ENCODE results near the gene CNN1. TPM values are rescaled to one million over a fixed set of nuclear protein-coding genes. Genes with fewer than 3 reads are reported as not detected.

The CNN1 gene
- total RNA-seq, 1 donor from 2014 or later: 27.7 TPM

DNA sequence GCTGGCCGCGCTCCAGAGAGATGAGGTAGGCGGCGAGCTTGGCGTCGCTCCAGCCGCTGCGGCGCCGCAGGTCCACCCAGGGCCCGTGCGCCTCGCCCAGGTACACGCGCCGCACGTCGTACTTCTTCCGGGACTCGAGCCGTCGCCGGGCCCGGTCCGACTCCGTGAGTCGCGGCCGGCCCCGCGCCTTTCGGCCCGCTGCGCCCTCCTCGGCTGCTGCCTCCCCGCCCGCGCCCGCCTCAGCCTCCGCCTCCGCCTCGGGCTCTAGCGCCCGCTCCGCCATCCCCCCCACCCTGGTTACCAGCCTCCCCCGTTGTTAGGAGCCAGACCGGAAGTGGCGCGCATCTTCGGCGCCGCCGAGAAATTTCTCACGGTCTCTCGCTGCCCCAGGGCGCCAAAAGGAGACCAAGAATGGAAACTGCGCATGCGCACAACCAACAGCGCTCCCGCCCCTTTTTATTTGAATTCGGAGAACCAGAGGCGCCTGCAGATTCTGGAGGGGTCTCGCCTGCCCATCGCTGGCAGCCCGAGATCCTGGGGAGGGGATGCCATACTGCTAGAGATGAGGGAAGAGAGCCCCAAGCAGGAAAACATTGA is 33.0 kb upstream of the CNN1 start, which contains the start of gene ZNF653:
Gene ZNF653 (minus strand): TSS at position 336 of the 597 bp plus-strand sequence. CDS start 53 bp downstream, at position 283.
- Mint-ChIP-seq H3K27me3 (ENCODE audit: low read depth) (no peaks in the 10 kb centered on the region), H3K9me3 (no peaks in the 10 kb centered on the region), H3K4me3 (peak within 1 kb of the TSS; percentile 83), H3K27ac (peak within 1 kb of the TSS; percentile 97), H3K36me3 (peaks cover 5% of the 10 kb centered on the region), H3K4me1 (peaks cover 14% of the 10 kb centered on the region)
- DNase-seq (ENCODE audit: low spot score in 2 of 2, unreplicated experiment in 2 of 2): peak; percentile 93 to 98
- TF ChIP-seq, protein P1, sequence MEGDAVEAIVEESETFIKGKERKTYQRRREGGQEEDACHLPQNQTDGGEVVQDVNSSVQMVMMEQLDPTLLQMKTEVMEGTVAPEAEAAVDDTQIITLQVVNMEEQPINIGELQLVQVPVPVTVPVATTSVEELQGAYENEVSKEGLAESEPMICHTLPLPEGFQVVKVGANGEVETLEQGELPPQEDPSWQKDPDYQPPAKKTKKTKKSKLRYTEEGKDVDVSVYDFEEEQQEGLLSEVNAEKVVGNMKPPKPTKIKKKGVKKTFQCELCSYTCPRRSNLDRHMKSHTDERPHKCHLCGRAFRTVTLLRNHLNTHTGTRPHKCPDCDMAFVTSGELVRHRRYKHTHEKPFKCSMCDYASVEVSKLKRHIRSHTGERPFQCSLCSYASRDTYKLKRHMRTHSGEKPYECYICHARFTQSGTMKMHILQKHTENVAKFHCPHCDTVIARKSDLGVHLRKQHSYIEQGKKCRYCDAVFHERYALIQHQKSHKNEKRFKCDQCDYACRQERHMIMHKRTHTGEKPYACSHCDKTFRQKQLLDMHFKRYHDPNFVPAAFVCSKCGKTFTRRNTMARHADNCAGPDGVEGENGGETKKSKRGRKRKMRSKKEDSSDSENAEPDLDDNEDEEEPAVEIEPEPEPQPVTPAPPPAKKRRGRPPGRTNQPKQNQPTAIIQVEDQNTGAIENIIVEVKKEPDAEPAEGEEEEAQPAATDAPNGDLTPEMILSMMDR (IDR thresholded peaks at IDR 0.05; ENCODE audit: unreplicated experiment): no peak

DNA sequence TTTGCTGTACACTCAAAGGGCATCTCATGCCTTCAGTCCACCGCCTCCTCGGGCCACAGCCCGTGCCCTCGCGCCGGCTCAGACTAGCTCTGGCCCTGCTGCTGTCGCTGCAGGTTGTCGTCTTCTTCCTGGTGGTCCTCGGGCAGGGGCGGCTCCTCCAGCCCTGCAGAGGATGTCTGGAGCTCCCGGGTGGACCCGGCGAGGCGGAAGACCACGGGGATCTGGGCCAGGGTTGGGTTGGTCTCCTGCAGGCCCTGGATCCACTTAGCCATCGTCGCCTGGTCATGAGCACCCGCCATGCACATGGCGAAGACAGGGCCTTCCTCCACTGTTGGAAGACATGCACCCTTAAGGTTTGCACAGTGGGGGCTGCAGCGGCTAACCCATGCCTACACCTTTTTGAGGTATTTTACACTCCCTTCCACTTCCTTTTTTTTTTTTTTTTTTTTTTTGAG is 32.5 kb upstream of the CNN1 start:
- H3K9me3 Mint-ChIP-seq: no peaks in the 10 kb centered on the region
- H3K36me3 Mint-ChIP-seq: peaks cover 6% of the 10 kb centered on the region
- no peaks in the 10 kb centered on the region for H3K27me3 Mint-ChIP-seq (ENCODE audit: low read depth)
- peak overlapping the region; percentile 97 for H3K27ac Mint-ChIP-seq
- H3K4me1 Mint-ChIP-seq: peaks cover 14% of the 10 kb centered on the region
- TF ChIP-seq, protein P1 (IDR thresholded peaks at IDR 0.05; ENCODE audit: unreplicated experiment): no peak
- DNase-seq (ENCODE audit: low spot score in 2 of 2, unreplicated experiment in 2 of 2): no peak
- H3K4me3 Mint-ChIP-seq: peak overlapping the region; percentile 83

DNA sequence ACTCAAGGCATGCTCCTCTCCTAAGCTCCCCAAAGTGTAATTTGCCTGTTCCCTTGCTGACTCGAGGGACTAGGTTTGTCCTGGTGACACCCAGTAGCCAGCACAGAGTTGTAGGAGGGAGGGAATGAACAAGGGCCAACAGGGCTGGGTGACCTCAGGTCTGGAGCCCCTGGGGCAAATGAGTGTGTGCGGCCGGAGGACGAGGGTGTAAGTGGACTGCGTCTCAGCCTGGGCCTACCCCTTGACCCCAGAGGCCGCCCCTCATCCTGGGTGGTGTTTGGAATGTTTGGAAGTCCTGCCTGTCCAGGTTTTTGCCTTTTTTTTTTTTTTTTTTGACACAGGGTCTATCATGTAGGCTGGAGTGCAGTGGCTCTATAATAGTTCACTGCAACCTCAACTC is 31.7 kb upstream of the CNN1 start:
- H3K27me3 Mint-ChIP-seq (ENCODE audit: low read depth): no peaks in the 10 kb centered on the region
- TF ChIP-seq, protein P1 (IDR thresholded peaks at IDR 0.05; ENCODE audit: unreplicated experiment): no peak
- H3K4me1 Mint-ChIP-seq: peaks cover 14% of the 10 kb centered on the region
- no peaks in the 10 kb centered on the region for H3K9me3 Mint-ChIP-seq
- H3K27ac Mint-ChIP-seq: peak overlapping the region; percentile 53
- no peak for DNase-seq (ENCODE audit: low spot score in 2 of 2, unreplicated experiment in 2 of 2)
- peak overlapping the region; percentile 83 for H3K4me3 Mint-ChIP-seq
- peaks cover 8% of the 10 kb centered on the region for H3K36me3 Mint-ChIP-seq

DNA sequence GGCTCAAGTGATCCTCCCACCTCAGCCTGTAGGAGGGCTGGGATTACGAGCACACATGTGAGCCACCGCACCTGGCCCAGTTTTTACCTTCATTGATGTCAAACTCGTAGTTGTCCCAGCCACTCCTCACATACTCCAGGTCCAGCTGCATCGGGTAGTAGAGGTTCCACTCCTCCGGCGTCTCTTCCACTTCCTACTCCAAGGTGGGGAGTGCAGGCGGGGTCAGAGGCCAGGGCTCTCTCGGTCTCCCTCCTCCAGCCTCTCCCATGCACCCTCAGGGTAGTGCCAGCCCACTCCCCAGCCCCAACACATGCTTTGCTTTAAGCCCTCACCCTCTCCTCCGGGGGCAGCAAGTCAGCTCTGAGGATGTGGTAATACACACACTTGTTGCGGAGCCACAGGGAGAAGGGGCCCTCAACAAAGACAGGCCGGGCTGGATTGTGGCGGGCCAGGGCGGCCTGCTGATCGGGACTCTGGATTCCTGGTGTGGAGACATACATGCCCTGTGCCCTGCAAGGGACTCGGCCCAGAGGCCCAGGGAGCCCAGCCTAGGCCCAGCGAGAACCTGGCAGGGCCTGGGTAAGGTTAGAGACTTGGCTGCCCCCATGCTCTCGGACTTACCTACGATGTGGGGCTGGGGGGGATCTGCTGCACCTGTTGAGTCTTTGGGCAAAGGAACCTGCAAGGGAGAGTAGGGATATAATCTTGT is 31.1 kb upstream of the CNN1 start:
- H3K9me3 Mint-ChIP-seq: no peaks in the 10 kb centered on the region
- peaks cover 12% of the 10 kb centered on the region for H3K36me3 Mint-ChIP-seq
- H3K27ac Mint-ChIP-seq: no peak overlapping the region
- H3K4me1 Mint-ChIP-seq: peaks cover 14% of the 10 kb centered on the region
- H3K4me3 Mint-ChIP-seq: peak overlapping the region; percentile 17
- H3K27me3 Mint-ChIP-seq (ENCODE audit: low read depth): no peaks in the 10 kb centered on the region
- TF ChIP-seq, protein P1 (IDR thresholded peaks at IDR 0.05; ENCODE audit: unreplicated experiment): no peak
- DNase-seq (ENCODE audit: low spot score in 2 of 2, unreplicated experiment in 2 of 2): no peak

DNA sequence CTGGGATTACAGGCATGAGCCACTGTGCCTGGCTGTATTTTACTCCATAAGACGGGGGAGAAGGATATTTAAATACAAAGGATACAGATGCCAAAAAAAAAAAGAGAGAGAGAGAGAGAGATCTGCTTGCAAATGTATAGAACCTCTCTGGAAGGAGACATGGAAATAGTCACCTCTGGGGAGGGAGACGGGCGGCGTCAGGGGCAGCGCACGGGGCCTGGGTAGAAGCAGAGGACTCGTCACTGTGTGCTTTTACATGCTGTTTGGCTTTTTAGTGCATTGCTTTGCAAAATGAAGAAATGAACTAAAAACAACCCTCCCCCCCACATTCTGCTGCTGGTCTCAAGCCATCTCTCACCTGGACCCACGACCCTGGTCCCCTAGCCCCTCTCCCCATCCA is 28.2 kb upstream of the CNN1 start:
- TF ChIP-seq, protein P1 (IDR thresholded peaks at IDR 0.05; ENCODE audit: unreplicated experiment): no peak
- no peaks in the 10 kb centered on the region for H3K9me3 Mint-ChIP-seq
- peaks cover 7% of the 10 kb centered on the region for H3K4me1 Mint-ChIP-seq
- H3K4me3 Mint-ChIP-seq: no peak overlapping the region
- H3K36me3 Mint-ChIP-seq: peaks cover 12% of the 10 kb centered on the region
- no peaks in the 10 kb centered on the region for H3K27me3 Mint-ChIP-seq (ENCODE audit: low read depth)
- no peak for DNase-seq (ENCODE audit: low spot score in 2 of 2, unreplicated experiment in 2 of 2)
- H3K27ac Mint-ChIP-seq: no peak overlapping the region

Data from mesothelial cell of epicardium (in vitro differentiated cells).